Ammon's horn (tissue), 1 donor: ENCODE results near the gene CLN6.
"Not testable (repeated sequence)": the region's sequence is repeated elsewhere in the genome, so short reads cannot be mapped to it uniquely, and the experiment has no call there.

Experiments
- DNase-seq: peaks from one replicate; pipeline ENCODE4 v3.0.0-alpha.2; 2016; ENCODE audit warnings: low spot score

Gene CLN6

GRCh38 chr15:68256675-68257450, 27.3 kb upstream of the CLN6 start:
- peak; percentile 94 for DNase-seq

GRCh38 chr15:68252925-68253534, 23.5 kb upstream of the CLN6 start:
- DNase-seq: peak; percentile 87

DNA sequence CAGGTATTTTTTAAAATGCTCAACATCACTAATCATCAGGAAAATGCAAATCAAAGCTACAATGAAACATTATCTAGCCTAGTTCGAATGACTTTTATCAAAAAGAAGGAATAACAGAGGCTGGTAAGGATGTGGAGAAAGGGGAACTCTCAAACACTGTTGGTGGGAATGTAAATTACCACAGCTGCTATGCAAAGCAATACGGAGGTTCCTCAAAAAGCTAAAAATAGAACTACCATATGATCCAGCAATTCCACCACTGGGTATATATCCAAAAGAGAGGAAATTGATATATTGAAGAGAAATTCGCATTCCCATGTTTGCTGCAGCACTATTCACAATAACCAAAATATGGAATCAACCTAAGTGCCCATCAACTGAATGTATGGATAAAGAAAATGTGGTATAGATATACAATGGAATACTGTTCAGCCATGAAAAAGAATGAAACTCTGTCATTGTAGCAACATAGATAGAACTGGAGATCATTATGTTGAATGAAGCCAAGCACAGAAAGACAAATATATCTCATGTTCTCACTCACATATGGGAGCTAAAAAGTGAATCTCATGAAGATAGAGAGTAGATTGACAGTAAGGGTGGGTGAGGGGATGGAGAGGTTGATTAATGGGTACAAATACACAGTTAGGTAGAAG, 19.7 kb upstream of the CLN6 start:
- no peak for DNase-seq

DNA sequence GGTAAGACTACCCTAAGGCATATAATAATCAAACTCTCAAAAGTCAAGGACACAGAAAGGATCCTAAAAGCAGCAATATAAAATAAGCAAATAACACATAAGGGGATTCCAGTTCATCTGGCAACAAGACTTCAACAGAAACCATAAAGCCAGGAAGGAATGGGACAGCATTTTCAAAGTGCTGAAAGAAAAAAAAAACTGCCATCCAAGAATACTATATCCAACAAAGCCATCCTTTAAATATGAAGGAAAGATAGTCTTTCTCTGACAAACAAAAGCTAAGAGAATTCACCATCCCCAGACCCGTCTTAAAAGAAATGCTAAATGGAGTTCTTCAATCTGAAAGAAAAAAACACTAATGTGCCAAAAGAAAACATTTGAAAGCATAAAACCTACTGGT, 14.7 kb upstream of the CLN6 start:
- DNase-seq: no peak

GRCh38 chr15:68241088-68241935, 11.8 kb upstream of the CLN6 start:
- no peak for DNase-seq

DNA sequence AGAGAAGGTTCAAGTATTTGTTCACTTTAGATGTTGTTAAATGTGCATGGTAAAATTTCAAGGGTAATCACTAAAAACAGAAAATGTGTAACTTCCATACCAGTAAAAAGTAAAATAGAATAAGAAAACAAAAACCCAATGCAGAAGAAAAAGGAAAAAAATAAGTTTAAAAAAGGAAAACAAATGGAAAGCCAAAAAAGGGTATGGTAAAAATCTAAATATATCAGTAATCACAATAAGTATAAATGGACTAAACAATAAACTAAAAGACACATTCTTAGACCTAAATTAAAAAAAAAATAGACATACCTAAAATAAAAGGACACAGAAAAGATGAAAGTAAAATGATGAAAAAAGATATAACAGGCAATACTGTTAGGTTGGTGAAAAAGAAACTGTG, 9.5 kb upstream of the CLN6 start:
- no peak for DNase-seq

- DNase-seq: no peak
Measured at GRCh38 chr15:68235022-68235421, 5.5 kb upstream of the CLN6 start.

- not testable (repeated sequence) for DNase-seq
Measured at GRCh38 chr15:68234520-68234919, 5.0 kb upstream of the CLN6 start.

DNA sequence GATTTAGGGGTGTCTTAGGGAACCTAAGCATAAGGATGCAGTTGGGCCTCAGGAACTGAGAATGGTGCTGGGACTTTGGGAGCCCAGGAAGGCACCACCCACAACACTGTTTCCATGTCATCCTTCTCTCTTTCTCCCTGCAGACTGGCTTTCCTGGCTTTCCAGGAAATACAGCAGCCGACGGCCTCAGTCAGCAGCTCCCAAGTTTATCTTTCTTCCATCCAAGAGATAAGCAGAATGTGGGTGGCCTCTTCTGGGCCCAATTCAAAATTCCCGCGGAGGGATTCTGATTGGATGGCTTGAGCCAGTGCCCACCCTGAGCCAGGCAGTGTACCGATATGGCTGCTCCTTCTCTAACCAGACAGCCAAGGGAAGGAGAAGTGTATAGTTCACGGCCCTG, 4.5 kb upstream of the CLN6 start:
- DNase-seq: no peak

GRCh38 chr15:68232937-68233336, 3.4 kb upstream of the CLN6 start:
- DNase-seq: no peak

GRCh38 chr15:68232449-68232848, 2.9 kb upstream of the CLN6 start:
- DNase-seq: no peak

DNA sequence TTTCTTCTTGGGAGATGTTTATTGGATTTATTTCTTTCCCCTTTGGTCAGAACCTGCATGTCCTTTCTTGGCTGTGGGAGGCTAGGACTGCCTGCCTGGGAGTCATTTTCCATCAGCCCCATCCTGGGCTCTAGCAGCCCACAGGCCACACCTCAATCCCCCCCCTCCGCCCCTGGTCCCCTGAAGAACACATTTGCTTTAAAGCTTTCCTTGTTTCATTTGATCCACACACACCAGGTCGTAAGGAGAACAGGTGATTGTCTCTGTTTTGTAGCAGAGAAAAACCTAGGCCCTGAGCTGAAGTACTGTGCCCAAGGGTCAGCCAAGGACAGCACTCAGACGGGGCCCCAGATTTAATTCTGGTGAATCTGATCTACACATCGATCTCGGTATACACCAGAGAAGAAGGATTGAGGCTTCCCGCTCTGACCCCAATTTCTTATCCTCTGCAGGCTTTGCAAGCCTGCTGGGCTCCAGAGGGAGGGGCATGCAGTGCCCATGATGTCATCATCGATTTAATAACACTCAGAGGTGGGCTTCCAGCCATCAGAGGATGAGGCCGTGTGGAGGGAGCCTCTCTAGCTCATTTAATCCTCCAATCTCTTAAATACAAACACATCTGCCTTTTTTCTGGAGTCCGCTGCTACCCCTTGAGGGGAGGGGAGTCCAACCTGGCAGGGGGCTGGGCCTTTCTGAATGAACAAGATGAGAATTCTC, 1.7 kb upstream of the CLN6 start:
- no peak for DNase-seq

DNA sequence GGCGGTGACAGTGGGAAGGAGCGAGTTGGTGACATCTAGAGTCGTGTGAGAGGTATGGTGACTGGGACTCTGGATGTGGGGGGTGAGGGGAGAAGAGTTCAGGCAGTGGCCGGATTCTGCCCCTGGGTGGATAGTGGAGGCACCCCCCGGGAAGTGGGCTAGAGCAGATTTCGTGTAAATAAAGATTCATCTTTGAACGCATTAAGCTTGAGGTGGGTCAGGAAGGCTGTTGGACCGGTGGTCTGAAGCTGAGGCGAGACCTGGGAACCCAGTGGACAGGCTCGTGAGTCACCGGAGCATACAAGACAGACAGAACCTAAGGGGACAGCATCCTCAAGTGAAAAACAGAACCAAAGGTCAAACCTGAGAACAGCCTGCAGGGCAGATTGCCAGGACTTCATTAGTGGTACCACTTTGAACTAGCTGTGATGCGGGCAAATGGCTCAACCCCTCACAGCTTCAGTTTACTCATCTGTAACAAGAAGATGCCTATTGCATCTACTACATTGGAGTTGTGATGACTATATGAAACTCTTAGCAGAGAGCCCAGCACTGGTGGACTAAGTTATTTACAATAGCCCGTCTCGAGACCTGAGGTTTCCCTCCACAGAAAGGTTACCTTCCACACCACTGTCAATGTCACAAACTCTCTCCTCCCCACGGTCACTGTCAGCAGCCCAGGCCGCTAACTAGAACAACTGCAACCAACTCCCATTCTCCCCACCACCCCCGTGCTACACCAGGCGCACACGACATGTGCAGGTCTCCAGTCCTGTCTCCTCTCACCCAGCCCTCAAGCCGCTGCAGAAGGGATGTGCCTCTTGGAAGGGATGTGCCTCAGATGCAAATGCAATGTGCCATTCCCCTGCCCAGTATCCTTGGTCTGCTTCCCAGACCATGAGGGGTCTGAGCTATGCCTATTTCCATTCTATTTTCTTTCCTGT, 901 bp upstream of the CLN6 start:
- no peak for DNase-seq

GRCh38 chr15:68228971-68229385, 550 bp downstream of the CLN6 start:
- no peak for DNase-seq

DNA sequence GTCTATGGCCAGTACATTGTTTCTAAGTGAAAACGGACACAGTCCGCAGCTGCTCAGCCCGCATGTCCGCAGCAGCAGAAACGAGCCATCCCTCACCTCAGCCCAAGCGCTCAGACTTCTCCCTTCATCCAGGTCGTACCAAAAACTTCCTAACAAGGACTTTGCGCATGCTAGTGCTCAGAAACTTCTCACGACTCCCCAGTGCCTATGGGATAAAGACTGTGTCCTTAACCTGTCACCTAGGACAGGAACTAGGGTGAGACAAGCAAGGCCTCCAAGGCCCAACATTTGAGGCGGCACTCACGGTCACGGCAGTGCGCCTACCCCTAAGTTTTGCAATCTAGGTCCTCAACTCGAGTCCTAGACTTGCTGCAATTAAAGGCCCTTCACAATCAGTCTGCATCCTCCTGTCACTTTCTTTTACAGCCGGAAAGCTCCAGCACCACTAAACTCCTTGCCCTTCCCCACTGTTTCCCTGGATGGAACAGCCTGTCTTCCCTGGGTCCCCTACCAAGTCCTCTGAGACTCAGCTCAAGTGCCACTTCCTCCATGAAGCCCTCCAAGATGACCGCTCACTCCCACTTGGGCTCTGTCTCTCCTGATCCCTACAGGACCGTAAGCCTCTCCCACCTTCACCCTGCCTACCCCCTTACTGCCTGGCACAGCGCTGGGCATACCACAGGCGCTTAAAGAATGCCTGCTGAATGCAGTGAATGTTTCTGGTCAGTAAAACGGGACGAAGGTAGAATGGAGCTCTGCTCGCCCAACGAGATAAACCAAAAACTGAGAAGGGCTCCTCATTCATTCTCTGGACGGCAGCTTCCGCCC, 1.2 kb downstream of the CLN6 start:
- no peak for DNase-seq

DNA sequence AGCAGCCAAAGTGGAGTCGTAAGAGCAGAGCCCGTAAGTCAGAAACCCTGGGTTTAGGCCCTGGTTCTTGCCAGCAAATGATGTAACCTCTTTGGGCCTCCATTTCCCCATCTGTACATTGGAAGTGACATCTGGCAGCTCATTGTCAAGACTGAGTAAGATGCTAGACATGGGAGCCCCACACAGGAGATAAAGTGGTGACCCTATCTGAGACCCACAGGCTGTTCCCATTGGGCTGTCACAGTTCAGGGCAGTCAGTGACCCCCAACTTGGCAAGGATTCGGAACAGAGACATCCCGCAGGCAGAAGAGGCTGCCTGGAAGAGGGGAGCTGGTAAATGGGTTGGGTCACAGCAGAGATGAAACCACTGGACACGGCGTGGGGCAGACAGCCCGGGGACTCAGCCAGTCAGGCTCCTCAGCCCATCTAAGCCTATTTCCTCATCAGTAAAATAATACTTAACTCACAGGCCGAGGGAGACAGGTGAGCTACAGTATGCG, 1.8 kb downstream of the CLN6 start:
- no peak for DNase-seq

GRCh38 chr15:68225442-68225841, 4.1 kb downstream of the CLN6 start:
- not testable (repeated sequence) for DNase-seq

DNA sequence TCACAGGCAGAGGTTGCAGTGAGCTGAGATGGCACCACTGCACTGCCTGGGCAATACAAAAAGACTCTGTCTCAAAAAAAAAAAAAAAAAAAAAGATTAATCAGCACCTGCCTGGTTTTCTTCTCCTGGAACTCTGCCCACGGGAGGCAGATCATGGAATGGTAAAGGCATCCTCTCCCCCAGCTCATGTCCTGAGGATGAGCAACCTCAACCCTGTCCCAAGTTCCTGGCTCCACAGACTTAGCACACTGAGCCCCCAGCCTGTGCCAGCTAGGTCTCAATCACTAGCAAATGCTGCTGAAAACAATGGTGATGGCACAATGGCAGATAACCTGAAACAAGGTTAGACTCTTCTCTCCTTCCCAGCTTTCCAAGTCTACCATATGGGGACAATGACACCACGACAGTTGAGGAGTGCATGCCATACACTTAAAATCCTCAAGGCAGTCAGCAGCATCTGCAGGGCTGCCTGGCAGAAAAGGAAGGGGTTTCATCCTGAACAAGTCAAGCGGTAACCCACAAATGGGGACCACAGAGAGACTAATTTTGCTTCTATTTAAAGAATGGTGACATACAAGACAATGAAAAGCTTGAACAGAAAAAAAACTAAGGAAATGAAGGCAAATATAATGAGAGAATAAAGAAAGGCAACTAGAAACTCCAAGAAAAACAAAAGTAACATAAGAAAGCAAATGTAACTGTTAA, 4.8 kb downstream of the CLN6 start:
- DNase-seq: no peak

- DNase-seq: no peak
Measured at GRCh38 chr15:68224108-68224507, 5.4 kb downstream of the CLN6 start.
